ENCODE data around the gene MYOM1.
"Not testable (repeated sequence)": the region's sequence is repeated elsewhere in the genome, so short reads cannot be mapped to it uniquely, and the experiment has no call there.

MYOM1 gene

DNA sequence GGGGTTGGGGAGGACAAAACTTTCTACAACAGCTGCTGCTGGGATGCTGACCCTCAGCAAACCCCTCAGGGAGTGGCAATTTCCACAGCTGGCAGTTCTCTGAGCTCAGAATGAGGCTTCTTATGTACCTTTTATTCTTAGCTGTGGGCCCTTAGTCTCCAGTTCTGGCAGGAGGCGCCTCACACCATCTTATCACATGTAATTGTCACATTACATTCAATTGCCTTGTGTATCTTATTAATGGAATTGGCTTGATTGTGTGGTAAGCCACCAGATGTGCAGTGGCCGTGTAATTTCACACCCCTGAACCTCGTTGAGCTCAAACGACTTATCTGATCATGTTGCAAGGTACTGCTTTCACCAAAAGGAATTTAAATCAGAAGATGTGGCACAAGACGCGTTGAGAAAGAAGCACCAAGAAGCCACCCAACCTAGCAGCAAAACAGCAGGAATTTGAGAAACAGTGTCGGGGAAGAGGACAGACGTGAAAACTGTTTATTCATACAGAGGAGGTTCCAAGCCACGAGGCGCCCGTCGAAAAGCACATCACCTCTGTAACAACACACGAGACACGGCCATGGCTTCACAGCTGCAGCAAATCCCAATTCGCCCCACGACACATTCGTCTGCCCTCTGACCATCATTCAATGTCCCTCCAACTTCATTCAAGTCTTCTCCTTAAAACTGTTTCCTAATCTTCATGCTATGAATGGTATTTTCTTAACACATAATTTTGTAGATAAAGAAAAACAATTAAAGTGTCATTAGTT is 153.2 kb downstream of the MYOM1 start:
- Histone ChIP-seq H3K4me1 (ENCODE audit: control insufficient read depth, insufficient read depth, low read length) (no peaks in the 10 kb centered on the region), H3K4me3 (ENCODE audit: low read length) (no peak overlapping the region), H3K4me2 (ENCODE audit: low read length) (no peak overlapping the region), H3K27me3 (ENCODE audit: control insufficient read depth, insufficient read depth, low read length) (no peaks in the 10 kb centered on the region), H3K36me3 (ENCODE audit: insufficient read depth, low read length) (no peaks in the 10 kb centered on the region), H3K9ac (ENCODE audit: low read depth, low read length) (no peak overlapping the region), H3K9me3 (replicated peaks; ENCODE audit: low read length) (no peaks in the 10 kb centered on the region)

DNA sequence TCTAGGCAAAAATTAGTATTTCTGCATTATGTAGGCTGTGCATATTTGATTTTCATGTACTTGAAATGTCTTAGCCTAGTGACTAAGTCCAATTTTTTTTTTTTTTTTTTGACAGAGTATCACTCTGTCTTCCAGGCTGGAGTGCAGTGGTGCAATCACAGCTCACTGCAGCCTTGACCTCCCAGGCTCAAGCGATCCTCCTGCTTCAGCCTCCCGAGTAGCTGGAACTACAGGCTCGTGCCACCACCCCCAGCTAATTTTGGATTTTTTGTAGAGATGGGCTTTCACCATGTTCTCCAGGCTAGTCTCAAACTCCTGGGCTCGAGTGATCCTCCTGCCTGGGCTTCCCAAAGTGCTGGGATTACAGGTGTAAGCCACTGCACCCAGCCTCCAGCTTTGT is 156.0 kb downstream of the MYOM1 start:
- H3K4me2 ChIP-seq (ENCODE audit: low read length); H3K36me3 ChIP-seq (ENCODE audit: insufficient read depth, low read length); H3K4me3 ChIP-seq (ENCODE audit: low read length); H3K27me3 ChIP-seq (ENCODE audit: control insufficient read depth, insufficient read depth, low read length); H3K4me1 ChIP-seq (ENCODE audit: control insufficient read depth, insufficient read depth, low read length); H3K9ac ChIP-seq (ENCODE audit: low read depth, low read length); H3K9me3 ChIP-seq (replicated peaks; ENCODE audit: low read length): not testable (repeated sequence)

DNA sequence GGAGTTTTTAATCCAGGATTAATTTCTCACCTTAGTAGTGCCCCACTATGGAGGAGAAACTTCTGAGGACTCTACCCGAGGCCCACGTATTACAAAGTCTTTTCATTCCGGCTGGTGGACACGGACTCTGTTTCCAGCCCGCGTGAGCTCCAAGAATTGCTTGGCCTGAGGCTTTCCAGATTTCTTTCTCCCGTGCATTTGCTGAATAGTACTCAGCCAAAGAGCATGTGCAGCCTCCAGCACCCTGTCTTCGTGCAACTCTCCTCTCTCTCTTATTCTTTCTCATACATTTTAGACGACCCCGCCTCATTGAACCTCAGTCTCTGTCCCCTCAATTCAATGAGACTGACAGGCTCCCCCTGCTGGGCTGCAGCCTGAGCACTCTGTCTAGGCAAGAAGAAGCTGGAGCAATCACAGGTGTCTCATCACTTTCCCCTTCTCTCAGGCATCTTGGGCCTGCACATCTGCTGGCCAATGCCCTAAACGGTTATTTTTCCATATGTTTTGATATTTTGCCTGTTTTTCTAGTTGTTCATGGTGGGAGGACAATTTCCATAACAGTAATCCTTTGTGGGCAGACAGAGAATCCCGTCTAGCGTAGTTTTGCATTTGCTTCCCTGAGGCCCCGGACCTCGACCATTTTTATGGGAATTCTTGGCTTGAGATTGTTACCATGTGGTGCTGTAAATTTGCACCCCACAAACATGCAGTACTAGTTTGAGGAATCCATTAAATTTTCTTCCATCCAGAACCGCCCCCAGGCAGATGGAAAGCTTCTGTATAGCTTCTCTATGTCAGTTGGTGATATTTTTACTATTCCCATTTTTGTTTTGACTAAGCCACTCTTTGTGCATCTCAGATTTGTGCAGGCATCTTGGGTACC is 156.7 kb downstream of the MYOM1 start:
- H3K27me3 ChIP-seq (ENCODE audit: control insufficient read depth, insufficient read depth, low read length), result no peaks in the 10 kb centered on the region
- no peak overlapping the region for H3K4me2 ChIP-seq (ENCODE audit: low read length)
- no peak overlapping the region for H3K9ac ChIP-seq (ENCODE audit: low read depth, low read length)
- no peak overlapping the region for H3K4me3 ChIP-seq (ENCODE audit: low read length)
- no peaks in the 10 kb centered on the region for H3K9me3 ChIP-seq (replicated peaks; ENCODE audit: low read length)
- H3K4me1 ChIP-seq (ENCODE audit: control insufficient read depth, insufficient read depth, low read length), result no peaks in the 10 kb centered on the region
- H3K36me3 ChIP-seq (ENCODE audit: insufficient read depth, low read length), result no peaks in the 10 kb centered on the region

DNA sequence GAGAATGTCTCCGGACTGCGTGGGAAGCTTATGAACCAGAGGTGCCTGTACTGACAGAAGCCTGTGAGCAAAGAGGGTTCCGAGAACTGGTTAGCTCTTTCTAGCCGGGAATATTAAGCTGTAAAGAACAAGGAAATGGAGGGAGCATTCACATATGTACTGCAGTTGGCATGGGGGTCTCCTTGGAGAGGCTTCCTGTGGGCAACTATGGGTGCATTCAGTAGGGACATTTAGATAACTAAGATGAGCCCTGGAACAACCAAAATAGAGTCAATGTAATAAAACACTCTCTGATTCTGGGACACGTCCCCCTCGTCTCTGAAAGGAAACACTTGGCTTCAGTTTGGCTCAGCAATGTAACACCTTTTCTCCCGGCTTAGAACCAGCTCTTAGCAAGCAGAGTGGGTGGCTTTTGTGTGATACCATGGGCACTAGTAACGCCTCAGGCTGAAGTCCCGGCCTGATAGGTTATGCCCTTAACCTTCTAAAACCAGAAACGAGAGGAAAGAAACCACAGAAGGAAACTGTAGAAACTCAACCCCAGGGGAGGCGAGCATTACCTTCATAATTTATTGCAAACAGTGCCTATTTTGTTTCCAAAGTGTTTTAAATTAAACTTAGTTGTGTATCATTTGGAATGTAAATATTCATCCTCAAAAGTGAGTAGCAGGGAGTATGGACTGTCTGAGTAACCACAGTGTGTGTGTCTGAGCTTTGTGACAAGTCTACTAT is 158.0 kb downstream of the MYOM1 start:
- Histone ChIP-seq H3K36me3 (ENCODE audit: insufficient read depth, low read length) (no peaks in the 10 kb centered on the region), H3K27me3 (ENCODE audit: control insufficient read depth, insufficient read depth, low read length) (peaks cover under 1% of the 10 kb centered on the region), H3K4me1 (ENCODE audit: control insufficient read depth, insufficient read depth, low read length) (no peaks in the 10 kb centered on the region), H3K4me3 (ENCODE audit: low read length) (no peak overlapping the region), H3K4me2 (ENCODE audit: low read length) (no peak overlapping the region), H3K9me3 (replicated peaks; ENCODE audit: low read length) (no peaks in the 10 kb centered on the region), H3K9ac (ENCODE audit: low read depth, low read length) (no peak overlapping the region)

DNA sequence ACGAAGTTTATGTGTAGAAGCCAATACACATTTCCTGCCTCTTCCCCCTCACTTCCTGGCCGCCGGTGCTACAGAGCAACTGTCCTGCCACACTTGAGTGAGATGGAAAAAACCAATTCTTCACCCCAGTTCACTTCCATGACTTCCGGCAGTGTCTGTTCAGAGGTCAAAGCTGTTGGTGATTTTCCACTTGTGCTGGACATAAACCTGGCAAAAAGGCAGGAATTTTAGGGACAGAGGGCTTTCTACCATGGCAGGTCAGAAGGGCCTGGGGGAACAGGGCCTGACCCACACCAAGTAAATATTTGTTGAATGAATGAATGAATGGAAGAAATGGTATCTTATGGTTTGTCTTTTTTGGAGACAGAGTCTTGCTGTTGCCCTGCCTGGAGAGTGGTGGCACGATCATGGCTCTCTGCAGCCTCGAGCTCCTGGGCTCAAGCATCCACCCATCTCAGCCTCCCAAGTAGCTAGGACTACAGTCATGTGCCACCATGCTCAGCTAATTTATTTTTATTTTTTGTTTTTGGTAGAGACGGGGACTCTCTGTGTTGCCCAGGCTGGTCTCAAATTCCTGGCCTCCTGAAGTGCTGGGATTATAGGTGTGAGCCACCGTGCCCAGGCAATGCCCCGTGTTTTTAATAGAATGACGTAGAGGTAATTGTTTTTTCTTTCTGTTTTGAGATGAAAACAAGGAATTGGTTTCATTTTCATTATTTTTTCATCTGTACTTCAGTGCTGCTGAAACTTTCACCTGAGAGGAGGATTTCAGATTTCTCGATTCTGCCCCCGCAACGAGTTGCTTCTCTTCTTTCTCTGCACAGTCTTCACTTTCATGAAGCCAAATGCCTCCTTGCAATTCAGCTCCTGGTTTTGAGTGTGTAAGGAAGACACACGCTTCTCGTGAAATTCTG is 158.8 kb downstream of the MYOM1 start:
- no peak overlapping the region for H3K4me3 ChIP-seq (ENCODE audit: low read length)
- H3K9ac ChIP-seq (ENCODE audit: low read depth, low read length), result no peak overlapping the region
- no peaks in the 10 kb centered on the region for H3K36me3 ChIP-seq (ENCODE audit: insufficient read depth, low read length)
- peaks cover 5% of the 10 kb centered on the region for H3K27me3 ChIP-seq (ENCODE audit: control insufficient read depth, insufficient read depth, low read length)
- no peaks in the 10 kb centered on the region for H3K4me1 ChIP-seq (ENCODE audit: control insufficient read depth, insufficient read depth, low read length)
- H3K4me2 ChIP-seq (ENCODE audit: low read length), result no peak overlapping the region
- H3K9me3 ChIP-seq (replicated peaks; ENCODE audit: low read length), result no peaks in the 10 kb centered on the region

- Histone ChIP-seq H3K4me3 (ENCODE audit: low read length) (no peak overlapping the region), H3K9me3 (replicated peaks; ENCODE audit: low read length) (no peaks in the 10 kb centered on the region), H3K9ac (ENCODE audit: low read depth, low read length) (no peak overlapping the region), H3K4me2 (ENCODE audit: low read length) (no peak overlapping the region), H3K27me3 (ENCODE audit: control insufficient read depth, insufficient read depth, low read length) (peaks cover 5% of the 10 kb centered on the region), H3K4me1 (ENCODE audit: control insufficient read depth, insufficient read depth, low read length) (no peaks in the 10 kb centered on the region), H3K36me3 (ENCODE audit: insufficient read depth, low read length) (no peaks in the 10 kb centered on the region)
Measured at GRCh38 chr18:3059272-3059671, 160.5 kb downstream of the MYOM1 start.

DNA sequence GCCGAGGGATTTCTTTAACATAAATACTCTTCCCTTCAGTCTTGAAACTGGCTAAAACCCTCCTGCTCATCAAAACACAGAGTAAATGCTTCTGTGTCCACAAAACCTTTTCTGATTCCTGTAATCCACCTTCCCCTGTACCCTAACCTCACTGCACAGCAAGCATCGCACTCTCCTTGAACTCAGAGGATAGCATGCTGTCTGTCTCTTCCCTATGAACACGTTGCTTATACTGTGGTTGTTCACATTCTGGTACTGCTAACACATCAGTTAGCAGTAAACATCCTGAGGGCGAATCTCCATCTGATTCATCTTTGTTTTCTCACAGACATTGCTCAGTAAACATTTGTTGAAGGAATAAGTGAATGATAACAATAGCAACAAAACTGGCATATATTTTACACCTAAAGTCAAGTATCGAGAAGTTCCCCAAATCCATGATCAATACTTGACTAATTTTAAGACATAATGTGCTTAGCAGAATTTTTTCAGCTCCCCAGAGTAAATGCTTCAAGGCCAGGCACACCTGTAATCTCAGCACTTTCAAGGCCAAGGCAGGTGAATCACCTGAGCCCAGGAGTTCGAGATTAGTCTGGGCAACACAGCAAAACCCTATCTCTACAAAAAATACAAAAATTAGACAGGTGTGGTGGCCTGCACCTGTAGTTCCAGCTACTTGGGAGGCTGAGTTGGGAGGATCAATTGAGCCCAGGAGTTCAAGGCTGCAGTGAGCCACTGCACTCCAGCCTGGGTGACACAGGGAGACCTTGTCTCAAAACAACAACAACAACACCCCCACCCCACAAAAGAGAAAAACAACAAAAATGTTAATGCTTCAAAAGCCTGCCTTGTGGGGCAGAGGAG is 161.2 kb downstream of the MYOM1 start:
- Histone ChIP-seq H3K4me3 (ENCODE audit: low read length) (no peak overlapping the region), H3K4me1 (ENCODE audit: control insufficient read depth, insufficient read depth, low read length) (no peaks in the 10 kb centered on the region), H3K27me3 (ENCODE audit: control insufficient read depth, insufficient read depth, low read length) (peaks cover 5% of the 10 kb centered on the region), H3K9ac (ENCODE audit: low read depth, low read length) (no peak overlapping the region), H3K4me2 (ENCODE audit: low read length) (no peak overlapping the region), H3K36me3 (ENCODE audit: insufficient read depth, low read length) (no peaks in the 10 kb centered on the region), H3K9me3 (replicated peaks; ENCODE audit: low read length) (no peaks in the 10 kb centered on the region)

DNA sequence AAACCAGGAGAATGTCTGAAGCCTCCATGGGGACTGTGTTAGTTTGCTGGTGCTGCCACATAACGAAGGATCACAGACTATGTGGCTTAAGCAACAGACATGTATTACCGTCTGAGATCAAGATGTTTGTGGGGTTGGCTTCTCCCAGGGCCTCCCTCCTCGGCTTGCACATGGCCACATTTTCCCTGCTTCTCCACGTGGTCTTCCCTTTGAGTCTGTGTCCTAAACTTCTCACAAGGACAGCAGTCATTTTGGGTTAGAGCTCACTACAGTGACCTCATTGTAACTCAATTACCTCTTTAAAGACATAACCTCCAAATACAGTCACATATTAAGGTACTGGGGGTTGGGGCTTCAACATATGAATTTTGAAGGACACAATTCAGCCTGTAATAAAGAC is 162.2 kb downstream of the MYOM1 start:
- H3K9me3 ChIP-seq (replicated peaks; ENCODE audit: low read length), result no peaks in the 10 kb centered on the region
- H3K9ac ChIP-seq (ENCODE audit: low read depth, low read length), result no peak overlapping the region
- H3K27me3 ChIP-seq (ENCODE audit: control insufficient read depth, insufficient read depth, low read length), result peaks cover 5% of the 10 kb centered on the region
- H3K4me2 ChIP-seq (ENCODE audit: low read length), result no peak overlapping the region
- no peaks in the 10 kb centered on the region for H3K4me1 ChIP-seq (ENCODE audit: control insufficient read depth, insufficient read depth, low read length)
- no peaks in the 10 kb centered on the region for H3K36me3 ChIP-seq (ENCODE audit: insufficient read depth, low read length)
- H3K4me3 ChIP-seq (ENCODE audit: low read length), result no peak overlapping the region

- Histone ChIP-seq H3K27me3 (ENCODE audit: control insufficient read depth, insufficient read depth, low read length) (peaks cover 5% of the 10 kb centered on the region), H3K9me3 (replicated peaks; ENCODE audit: low read length) (no peaks in the 10 kb centered on the region), H3K4me3 (ENCODE audit: low read length) (no peak overlapping the region), H3K4me1 (ENCODE audit: control insufficient read depth, insufficient read depth, low read length) (no peaks in the 10 kb centered on the region), H3K4me2 (ENCODE audit: low read length) (no peak overlapping the region), H3K9ac (ENCODE audit: low read depth, low read length) (no peak overlapping the region), H3K36me3 (ENCODE audit: insufficient read depth, low read length) (no peaks in the 10 kb centered on the region)
Measured at GRCh38 chr18:3056311-3056710, 163.5 kb downstream of the MYOM1 start.

- Histone ChIP-seq H3K4me1 (ENCODE audit: control insufficient read depth, insufficient read depth, low read length) (no peaks in the 10 kb centered on the region), H3K4me2 (ENCODE audit: low read length) (no peak overlapping the region), H3K9ac (ENCODE audit: low read depth, low read length) (no peak overlapping the region), H3K36me3 (ENCODE audit: insufficient read depth, low read length) (no peaks in the 10 kb centered on the region), H3K9me3 (replicated peaks; ENCODE audit: low read length) (no peaks in the 10 kb centered on the region), H3K27me3 (ENCODE audit: control insufficient read depth, insufficient read depth, low read length) (peaks cover 5% of the 10 kb centered on the region), H3K4me3 (ENCODE audit: low read length) (no peak overlapping the region)
Measured at GRCh38 chr18:3055816-3056215, 164.0 kb downstream of the MYOM1 start.
